Measurements from ENCODE around the gene TSC22D3.

TSC22D3 gene

GRCh38 chrX:107711521-107712181 is 63.9 kb downstream of the TSC22D3 start:
- no peak for DNase-seq (ENCODE audit: low read depth)
- TF ChIP-seq CTCF (conservative IDR thresholded peaks at IDR 0.05; ENCODE audit: low read length) = no peak

GRCh38 chrX:107710617-107711391 is 64.8 kb downstream of the TSC22D3 start:
- H3K4me3 ChIP-seq (ENCODE audit: low read length) = no peak overlapping the region
- peak; percentile 93 for DNase-seq (ENCODE audit: low read depth)

More at GRCh38 chrX:107711521-107712181, 63.9 kb downstream of the TSC22D3 start:
- H3K4me3 ChIP-seq (ENCODE audit: low read length) = no peak overlapping the region

GRCh38 chrX:107709266-107709806 is 66.3 kb downstream of the TSC22D3 start:
- no peak for TF ChIP-seq CTCF (conservative IDR thresholded peaks at IDR 0.05; ENCODE audit: low read length)
- DNase-seq (ENCODE audit: low read depth) = no peak
- H3K4me3 ChIP-seq (ENCODE audit: low read length) = no peak overlapping the region

More at GRCh38 chrX:107710617-107711391, 64.8 kb downstream of the TSC22D3 start:
- no peak for TF ChIP-seq CTCF (conservative IDR thresholded peaks at IDR 0.05; ENCODE audit: low read length)

- no peak for DNase-seq (ENCODE audit: low read depth)
- H3K4me3 ChIP-seq (ENCODE audit: low read length) = no peak overlapping the region
- TF ChIP-seq CTCF (conservative IDR thresholded peaks at IDR 0.05; ENCODE audit: low read length) = no peak
Measured at GRCh38 chrX:107708762-107709161, 66.8 kb downstream of the TSC22D3 start.

- no peak for DNase-seq (ENCODE audit: low read depth)
- no peak overlapping the region for H3K4me3 ChIP-seq (ENCODE audit: low read length)
- TF ChIP-seq CTCF (conservative IDR thresholded peaks at IDR 0.05; ENCODE audit: low read length) = no peak
Measured at GRCh38 chrX:107707866-107708265, 67.7 kb downstream of the TSC22D3 start.

GRCh38 chrX:107706309-107706708 is 69.3 kb downstream of the TSC22D3 start:
- no peak for DNase-seq (ENCODE audit: low read depth)
- no peak for TF ChIP-seq CTCF (conservative IDR thresholded peaks at IDR 0.05; ENCODE audit: low read length)

More at GRCh38 chrX:107706309-107706708, 69.3 kb downstream of the TSC22D3 start:
- no peak overlapping the region for H3K4me3 ChIP-seq (ENCODE audit: low read length)

All from AG10803 (cell line).